Spleen (tissue), 11 donors: ENCODE data around the gene CAMK2B. TPM values are rescaled to one million over a fixed set of nuclear protein-coding genes. Genes with fewer than 3 reads are reported as not detected.

ENCODE experiments used
- DNase-seq: peaks from one replicate; pipeline ENCODE4 v3.0.0-alpha.2; 2020
- H3K27ac ChIP-seq, 8 donors: fragments of 200-600 bp; sonication (generic) in 7 of 8; 1 replicate in 4 of 8; 2 replicates in 4 of 8; pipeline versions ENCODE4 v1.5.0 to v1.8.0; 2016 to 2021; ENCODE audit warnings: inconsistent platforms in 4 of 8, mild to moderate bottlenecking in 4 of 8, moderate library complexity in 1 of 8
- H3K27me3 ChIP-seq, 7 donors: fragments of 200-600 bp; sonication (generic) in 6 of 7; replicated peaks in 1 of 7; 1 replicate in 4 of 7; 2 replicates in 3 of 7; pipeline versions ENCODE4 v1.5.0 to v1.8.0; 2016 to 2021; ENCODE audit warnings: inconsistent platforms in 3 of 7, mild to moderate bottlenecking in 1 of 7
- H3K36me3 ChIP-seq, 6 donors: fragments of 200-600 bp; sonication (generic) in 5 of 6; 1 replicate in 4 of 6; 2 replicates in 2 of 6; pipeline versions ENCODE4 v1.5.0 to v1.8.0; 2016 to 2021; ENCODE audit warnings: inconsistent platforms in 2 of 6
- H3K4me1 ChIP-seq, 6 donors: fragments of 200-600 bp; sonication (generic) in 5 of 6; 1 replicate in 3 of 6; 2 replicates in 3 of 6; pipeline versions ENCODE4 v1.5.0 to v1.8.0; 2016 to 2021; ENCODE audit warnings: inconsistent platforms in 3 of 6
- H3K4me3 ChIP-seq, 8 donors: fragments of 200-600 bp; sonication (generic) in 7 of 8; 1 replicate in 4 of 8; 2 replicates in 4 of 8; pipeline versions ENCODE4 v1.5.0 to v1.8.0; 2016 to 2021; ENCODE audit warnings: inconsistent platforms in 4 of 8, mild to moderate bottlenecking in 4 of 8, moderate library complexity in 2 of 8
- H3K9me3 ChIP-seq, 8 donors: fragments of 200-600 bp; sonication (generic) in 7 of 8; 1 replicate in 4 of 8; 2 replicates in 4 of 8; pipeline versions ENCODE4 v1.5.0 to v1.8.0; 2016 to 2021; ENCODE audit warnings: inconsistent platforms in 4 of 8
- CTCF ChIP-seq, 11 experiments: fragments of 200-600 bp in 7 of 11; fragments of 450-650 bp in 4 of 11; sonication (generic) in 4 of 11; IDR thresholded peaks in 8 of 11; conservative IDR thresholded peaks in 3 of 11; 1 replicate in 7 of 11; 2 replicates in 4 of 11; pipeline versions ENCODE4 v1.4.0 to v1.8.0; 2016 to 2021; ENCODE audit warnings: antibody characterized with exemption in 11 of 11, inconsistent platforms in 4 of 11, mild to moderate bottlenecking in 1 of 11
- POLR2A ChIP-seq, 3 donors: fragments of 450-650 bp; IDR thresholded peaks; one replicate each; pipeline ENCODE4 v1.5.1; 2017; ENCODE audit warnings: antibody characterized with exemption in 3 of 3, mild to moderate bottlenecking in 1 of 3
- POLR2AphosphoS5 ChIP-seq, 3 donors: sonication (generic); formaldehyde crosslinking; IDR thresholded peaks; one replicate each; pipeline ENCODE4 v1.5.1; 2017; ENCODE audit warnings: antibody characterized with exemption in 3 of 3
- WGBS, 5 donors: extraction: QIAGEN DNeasy Blood & Tissue Kit in 3 of 5; methylation state at CpG; one replicate each; pipeline versions ENCODE4 v1.1.5 to v1.1.7; 2013 to 2018; 5-methylcytosine and 5-hydroxymethylcytosine counted together
- intact Hi-C: fragments of 100-400 bp; cut with DNase I; formaldehyde crosslinking; loops from one replicate; pipeline ENCODE4 v1.15.0; 2023; ENCODE audit warnings: low total_unique reads
- polyA plus RNA-seq, 3 donors: library from polyadenylated mRNA; stranded (reverse); fragments of 200-250 nt; gene quantifications; one replicate each; pipeline ENCODE4 v1.2.1, GENCODE V29; 2013
- total RNA-seq, 7 donors: library from RNA; depleted of rRNA in 3 of 7; stranded (reverse); fragments of >200 nt in 3 of 7; fragmentation: NEBNext Ultra II Directional in 4 of 7; extraction: Animal tissue kit (Norgen Biotek cat#: 25700) in 4 of 7; gene quantifications; one replicate each; pipeline versions ENCODE4 v1.1.0 to v1.2.1, GENCODE V29; 2016 to 2021
- donor health status: healthy with polysubstance abuse.
- donor health status: DM: no; HTN: no; CAD: no; lungs with moderate emphysema.
- donor health status: DM: no; HTN: no; CAD: no.
- donor health status: Bipolar disorder and iron deficiency.
- donor health status: healthy.
- donor health status: DM: no; HTN: no; CAD: no.
- donor health status: DM: yes; HTN: yes; CAD: no.

The CAMK2B gene
- total and polyA plus RNA-seq, 10 donors: 0.20 to 2.9 (median 0.61) TPM; not detected in 2

DNA sequence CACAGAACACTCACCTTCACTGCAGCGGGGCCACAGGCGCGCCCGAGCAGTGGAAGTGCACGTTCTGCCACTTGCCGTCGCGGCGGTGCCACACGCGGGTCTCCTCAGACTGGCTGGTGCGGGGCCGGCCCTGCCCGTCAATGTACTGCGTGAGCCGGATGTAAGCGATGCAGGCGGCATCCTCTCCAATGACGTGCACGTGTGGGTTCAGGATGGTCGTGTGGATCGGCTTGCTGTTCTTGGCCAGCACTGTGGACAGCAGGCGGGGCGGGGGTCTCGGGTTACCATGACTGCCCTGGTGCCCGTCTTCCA, 105.4 kb downstream of the CAMK2B start:
- peak; percentile 73 for DNase-seq
- no peak for TF ChIP-seq POLR2A (IDR thresholded peaks at IDR 0.05)
- no peak for TF ChIP-seq POLR2AphosphoS5 (IDR thresholded peaks at IDR 0.05)
- TF ChIP-seq CTCF (IDR thresholded peaks at IDR 0.05 in 8 of 11, conservative IDR thresholded peaks at IDR 0.05 in 3 of 11): no peak
- no peak overlapping the region for H3K27ac ChIP-seq

GRCh38 chr7:44219371-44220045, 105.9 kb downstream of the CAMK2B start:
- intact Hi-C loops: no loop called here
- Histone ChIP-seq H3K27ac (no peak overlapping the region), H3K4me3 (no peak overlapping the region), H3K36me3 (peaks cover 0 to 5% (median under 1%) of the 10 kb centered on the region in 6 donors), H3K4me1 (no peaks in the 10 kb centered on the region), H3K27me3 (peaks cover 0 to 10% (median 0%) of the 10 kb centered on the region in 7 donors), H3K9me3 (no peaks in the 10 kb centered on the region)
- no peak for TF ChIP-seq CTCF (IDR thresholded peaks at IDR 0.05 in 8 of 11, conservative IDR thresholded peaks at IDR 0.05 in 3 of 11)
- TF ChIP-seq POLR2AphosphoS5 (IDR thresholded peaks at IDR 0.05): no peak
- TF ChIP-seq POLR2A (IDR thresholded peaks at IDR 0.05): no peak
- peak; percentile 69 for DNase-seq
- 93 to 97% (median 93%) methylated on average over 18 of the region's 18 CpGs for WGBS, 5 donors

More for the DNA sequence above, 105.4 kb downstream of the CAMK2B start:
- no peak overlapping the region for H3K4me3 ChIP-seq
- intact Hi-C loops: no loop called here
- 85 to 98% (median 94%) methylated on average over 16 to 26 of the region's 26 CpGs for WGBS, 5 donors
- H3K27me3 ChIP-seq: peaks cover 0 to 14% (median 0%) of the 10 kb centered on the region in 7 donors
- H3K36me3 ChIP-seq: peaks cover 0 to under 1% (median 0%) of the 10 kb centered on the region in 6 donors
- no peaks in the 10 kb centered on the region for H3K4me1 ChIP-seq
- no peaks in the 10 kb centered on the region for H3K9me3 ChIP-seq

GRCh38 chr7:44218418-44219201, 106.8 kb downstream of the CAMK2B start:
- peak; percentile 68 for DNase-seq
- H3K4me3 ChIP-seq: no peak overlapping the region
- 79 to 87% (median 82%) methylated on average over 22 to 26 of the region's 26 CpGs for WGBS, 5 donors
- no peak overlapping the region for H3K27ac ChIP-seq
- intact Hi-C loops: no loop called here
- H3K4me1 ChIP-seq: peaks cover 0 to 6% (median 0%) of the 10 kb centered on the region in 6 donors
- H3K36me3 ChIP-seq: peaks cover 0 to 14% (median 3%) of the 10 kb centered on the region in 6 donors
- no peaks in the 10 kb centered on the region for H3K9me3 ChIP-seq
- H3K27me3 ChIP-seq: peaks cover 0 to 10% (median 0%) of the 10 kb centered on the region in 7 donors
- TF ChIP-seq CTCF (IDR thresholded peaks at IDR 0.05 in 8 of 11, conservative IDR thresholded peaks at IDR 0.05 in 3 of 11): no peak
- TF ChIP-seq POLR2AphosphoS5 (IDR thresholded peaks at IDR 0.05): no peak
- TF ChIP-seq POLR2A (IDR thresholded peaks at IDR 0.05): no peak

DNA sequence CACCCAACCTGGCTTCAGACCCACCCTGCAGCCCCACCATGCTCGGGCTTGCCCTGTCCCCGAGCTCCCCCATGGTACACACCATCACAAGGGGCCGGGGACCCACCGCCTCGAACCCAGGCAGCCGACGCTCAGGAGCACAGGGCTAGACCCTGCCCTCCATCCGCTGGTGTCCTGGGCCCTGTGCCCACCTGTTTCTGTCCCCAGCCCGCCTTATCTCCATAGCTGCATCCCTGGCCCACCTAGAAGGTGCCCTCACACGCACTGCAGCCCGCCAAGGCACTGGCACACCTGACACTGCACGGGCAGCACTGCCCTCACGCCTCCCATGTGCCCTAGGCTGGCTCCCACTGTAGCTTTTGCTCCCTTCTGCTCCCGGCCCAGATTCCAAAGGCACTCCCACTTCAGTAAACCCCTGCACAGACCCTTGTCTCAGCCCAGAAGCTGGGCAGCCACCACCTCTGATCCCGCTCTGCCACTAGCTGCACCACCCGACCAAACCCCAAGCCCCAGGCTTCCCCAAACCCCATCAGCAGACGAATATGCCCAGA, 107.5 kb downstream of the CAMK2B start:
- peak; percentile 66 for DNase-seq
- 82 to 86% (median 84%) methylated on average over 16 to 17 of the region's 17 CpGs for WGBS, 5 donors
- TF ChIP-seq POLR2AphosphoS5 (IDR thresholded peaks at IDR 0.05) (no peak), CTCF (IDR thresholded peaks at IDR 0.05 in 8 of 11, conservative IDR thresholded peaks at IDR 0.05 in 3 of 11) (no peak), POLR2A (IDR thresholded peaks at IDR 0.05) (no peak)
- H3K36me3 ChIP-seq: peaks cover 0 to 21% (median 10%) of the 10 kb centered on the region in 6 donors
- intact Hi-C loops: no loop called here
- no peak overlapping the region for H3K27ac ChIP-seq
- peaks cover 0 to 10% (median 0%) of the 10 kb centered on the region in 7 donors for H3K27me3 ChIP-seq
- no peaks in the 10 kb centered on the region for H3K9me3 ChIP-seq
- H3K4me1 ChIP-seq: peaks cover 0 to 6% (median 0%) of the 10 kb centered on the region in 6 donors
- no peak overlapping the region for H3K4me3 ChIP-seq
